ENCODE data around the gene TET2.
A peak's percentile ranks its signal among the peaks of the same experiment; 100 is the strongest.
"Not testable (repeated sequence)": the region's sequence is repeated elsewhere in the genome, so short reads cannot be mapped to it uniquely, and the experiment has no call there.

The TET2 gene

DNA sequence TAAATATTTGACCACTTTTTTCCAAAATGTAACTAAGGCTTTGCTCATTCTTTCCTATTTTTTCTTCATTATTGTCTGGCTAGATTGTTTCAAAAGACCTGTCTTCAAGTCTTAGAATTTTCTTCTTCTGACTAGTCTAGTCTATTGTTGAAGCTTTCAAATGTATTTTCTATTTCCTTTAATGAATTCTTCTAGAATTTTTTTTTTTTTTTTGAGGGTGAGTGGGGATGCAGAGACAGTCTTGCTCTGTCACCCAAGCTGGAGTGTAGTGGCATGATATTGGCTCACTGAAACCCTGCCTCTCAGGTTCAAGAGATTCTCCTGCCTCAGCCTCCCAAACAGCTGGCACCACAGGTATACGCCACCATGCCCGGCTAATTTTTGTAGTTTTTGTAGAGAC is 141.4 kb downstream of the TET2 start:
- DNase-seq (ENCODE audit: low read depth, low spot score), result no peak

DNA sequence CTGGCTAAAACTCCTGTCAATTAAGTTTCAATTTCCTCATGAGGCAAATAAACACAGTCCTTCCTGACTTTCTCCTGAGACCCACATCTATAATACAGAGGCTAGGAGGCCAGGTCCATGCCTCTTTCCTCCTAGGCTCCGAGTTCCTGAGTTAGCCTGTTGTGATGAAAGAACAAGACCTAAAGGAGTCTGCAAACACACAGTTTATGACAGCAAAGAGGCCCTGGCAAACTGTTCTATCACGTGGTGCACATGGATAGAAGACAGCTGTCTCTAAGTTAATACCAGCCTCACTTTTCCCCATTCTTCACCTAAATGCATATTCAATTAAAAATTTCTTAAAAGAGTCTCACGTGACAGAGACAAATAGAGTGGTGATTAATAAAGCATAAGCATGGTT is 145.2 kb downstream of the TET2 start:
- no peak for DNase-seq (ENCODE audit: low read depth, low spot score)

DNA sequence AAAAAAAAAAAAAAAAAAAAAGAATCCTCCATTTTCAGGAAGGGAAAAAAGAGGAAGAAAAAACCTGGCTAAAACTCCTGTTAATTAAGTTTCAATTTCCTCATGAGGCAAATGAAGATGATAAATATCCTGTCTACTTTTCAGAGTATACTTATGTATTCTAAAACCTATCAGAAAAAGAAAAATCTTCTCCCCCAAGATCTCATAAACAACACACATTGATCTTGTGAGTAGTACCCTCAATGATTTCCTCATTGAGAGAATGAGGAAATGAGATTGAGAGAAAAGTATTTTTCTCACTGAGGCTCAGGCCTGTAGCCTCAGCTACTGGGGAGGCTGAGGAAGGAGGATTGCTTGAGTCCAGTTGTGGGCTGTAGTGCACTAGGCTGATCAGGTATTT is 146.7 kb downstream of the TET2 start:
- DNase-seq (ENCODE audit: low read depth, low spot score), result no peak

DNA sequence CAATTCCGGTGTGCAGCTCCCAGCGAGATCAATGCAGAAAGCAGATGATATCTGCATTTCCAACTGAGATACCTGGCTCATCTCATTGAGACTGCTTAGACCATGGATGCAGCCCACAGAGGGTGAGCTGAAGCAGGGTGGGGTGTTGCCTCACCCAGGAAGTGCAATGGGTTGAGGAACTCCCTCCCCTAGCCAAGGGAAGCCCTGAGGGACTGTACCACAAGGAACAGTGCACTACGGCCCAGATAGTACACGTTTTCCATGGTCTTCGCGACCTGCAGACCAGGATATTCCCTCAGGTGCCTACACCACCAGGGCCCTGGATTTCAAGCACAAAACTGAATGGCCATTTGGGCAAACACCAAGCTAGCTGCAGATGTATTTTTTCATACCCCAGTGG is 150.0 kb downstream of the TET2 start:
- DNase-seq (ENCODE audit: low read depth, low spot score), result no peak

DNA sequence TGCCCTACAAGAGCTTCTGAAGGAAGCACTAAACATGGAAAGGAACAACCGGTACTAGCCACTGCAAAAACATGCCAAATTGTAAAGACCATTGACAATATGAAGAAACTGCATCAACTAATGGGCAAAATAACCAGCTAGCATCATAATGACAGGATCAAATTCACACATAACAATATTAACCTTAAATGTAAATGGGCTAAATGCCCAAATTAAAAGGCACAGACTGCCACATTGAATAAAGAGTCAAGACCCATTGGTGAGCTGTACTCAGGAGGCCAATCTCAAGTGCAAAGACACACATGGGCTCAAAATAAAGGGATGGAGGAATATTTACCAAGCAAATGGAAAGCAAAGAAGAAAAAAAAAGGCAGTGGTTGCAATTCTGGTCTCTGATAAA is 152.4 kb downstream of the TET2 start:
- DNase-seq (ENCODE audit: low read depth, low spot score), result not testable (repeated sequence)

DNA sequence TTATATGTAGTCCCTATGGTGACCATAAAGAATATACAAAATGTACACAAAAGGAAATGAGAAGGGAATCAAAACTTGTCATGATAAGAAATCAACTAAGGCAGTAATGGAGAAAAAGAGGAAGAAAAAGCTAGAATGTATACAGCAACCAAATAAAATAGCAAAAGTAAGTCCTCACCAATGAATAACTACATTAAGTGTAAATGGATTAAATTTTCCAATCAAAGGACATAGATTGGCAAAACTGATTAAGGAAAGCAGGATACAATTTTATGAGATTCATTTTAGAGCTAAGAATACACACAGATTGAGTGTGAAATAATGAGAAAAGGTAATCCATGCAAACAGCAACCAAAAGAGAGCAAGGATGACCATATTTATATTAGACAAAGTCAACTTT is 157.4 kb downstream of the TET2 start:
- no peak for DNase-seq (ENCODE audit: low read depth, low spot score)

DNA sequence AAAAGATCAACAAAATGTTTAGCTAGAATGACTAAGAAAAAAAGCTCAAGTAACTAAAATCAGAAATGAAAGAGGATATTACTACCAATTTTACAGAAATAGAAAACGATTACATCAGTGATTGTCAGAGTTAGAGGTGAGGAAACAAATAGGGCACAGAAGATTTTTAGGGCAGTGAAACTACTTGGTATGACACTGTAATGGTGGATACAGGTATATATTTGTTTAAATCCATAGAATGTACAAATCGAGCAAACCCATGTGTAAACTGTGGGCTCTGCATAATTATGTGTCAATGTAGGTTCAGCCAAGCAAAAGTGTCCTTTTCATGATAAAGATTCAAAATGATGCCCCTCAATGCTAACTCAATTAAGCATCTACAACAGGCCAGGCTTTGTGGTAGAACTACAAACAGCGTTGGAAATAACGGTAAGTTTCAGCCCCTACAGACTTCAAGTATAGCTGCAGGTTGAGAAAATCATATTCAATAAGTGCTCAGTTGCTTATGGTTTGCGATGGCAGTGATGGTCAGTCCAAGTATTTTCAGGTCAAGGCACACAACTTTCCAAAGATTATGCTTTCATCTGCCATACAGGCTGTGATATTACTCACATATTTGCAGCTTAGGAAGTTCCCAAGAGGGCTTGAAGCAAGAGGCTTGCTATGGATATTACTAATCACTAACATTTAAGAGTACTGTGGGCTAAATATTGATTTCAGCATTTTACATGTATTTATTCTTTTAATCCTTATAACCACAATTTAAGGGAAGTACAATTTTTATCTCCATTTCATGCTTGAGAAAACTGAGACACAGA is 158.6 kb downstream of the TET2 start:
- no peak for DNase-seq (ENCODE audit: low read depth, low spot score)

DNA sequence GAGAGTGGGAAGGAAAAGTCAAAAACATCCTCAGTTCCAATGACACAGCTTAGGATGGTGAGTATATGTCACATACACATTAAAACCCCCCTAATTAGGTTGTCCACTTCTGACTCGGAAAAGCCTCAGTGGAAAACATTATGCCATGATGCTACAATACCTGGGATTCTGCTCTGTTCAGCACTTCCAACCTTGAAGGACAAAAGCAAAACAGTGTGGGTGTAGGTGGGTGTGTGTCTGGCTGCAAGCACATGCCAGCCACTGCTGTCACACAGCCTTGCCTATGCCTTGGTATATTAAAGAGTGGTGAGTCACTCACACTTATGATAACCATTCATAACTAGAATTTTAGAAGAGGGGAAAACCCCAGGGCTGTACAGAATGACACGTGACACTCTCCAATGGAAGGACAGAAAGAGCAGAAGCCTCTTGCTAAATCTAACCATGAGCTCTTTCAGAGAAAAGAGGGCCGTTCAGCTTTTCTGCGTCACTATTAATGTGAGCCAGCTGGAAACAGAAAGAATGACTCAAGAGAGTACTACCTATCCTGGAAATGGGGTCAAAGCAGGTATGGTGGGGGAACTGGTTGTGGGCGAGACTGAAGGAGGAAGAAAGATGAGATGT is 159.6 kb downstream of the TET2 start:
- peak; percentile 7 for DNase-seq (ENCODE audit: low read depth, low spot score)

DNA sequence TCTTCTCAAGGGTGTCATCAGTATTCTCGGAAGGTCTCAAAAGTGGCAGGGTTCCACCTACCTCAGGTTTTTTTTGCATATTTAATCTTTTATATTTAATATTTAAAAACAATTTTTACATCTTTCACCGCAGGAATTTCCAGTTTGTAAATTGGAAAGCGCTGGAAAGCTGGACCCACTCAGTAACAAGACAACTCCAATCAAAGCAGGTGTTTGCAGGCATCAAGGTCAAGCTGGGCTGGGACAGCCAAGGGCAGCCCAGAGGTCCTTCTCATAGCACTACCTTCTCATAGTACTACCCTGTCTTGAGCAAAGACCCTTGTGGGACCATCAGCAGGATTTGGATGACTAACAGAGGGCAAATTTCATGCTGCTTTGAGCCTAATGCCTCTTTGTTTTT is 160.1 kb downstream of the TET2 start:
- no peak for DNase-seq (ENCODE audit: low read depth, low spot score)

DNA sequence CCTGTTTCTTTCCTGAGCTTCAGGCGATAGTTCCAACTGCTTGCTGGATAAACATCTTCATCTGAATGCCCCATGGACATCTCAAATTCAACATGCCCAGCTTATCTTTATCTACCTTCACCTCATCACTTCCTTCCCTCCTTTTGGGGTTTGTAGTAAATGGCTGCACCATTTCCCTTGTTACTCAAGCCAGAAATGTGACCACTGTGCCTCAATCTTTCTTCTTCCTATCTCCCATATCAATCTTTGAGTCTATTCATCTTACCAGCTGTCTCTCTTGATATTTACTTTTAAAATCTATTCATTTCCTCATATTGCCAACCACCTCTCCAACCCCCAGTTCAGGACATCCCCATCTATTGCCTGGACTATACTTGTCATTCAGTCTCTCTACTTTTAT is 171.8 kb downstream of the TET2 start:
- DNase-seq (ENCODE audit: low read depth, low spot score), result no peak

DNA sequence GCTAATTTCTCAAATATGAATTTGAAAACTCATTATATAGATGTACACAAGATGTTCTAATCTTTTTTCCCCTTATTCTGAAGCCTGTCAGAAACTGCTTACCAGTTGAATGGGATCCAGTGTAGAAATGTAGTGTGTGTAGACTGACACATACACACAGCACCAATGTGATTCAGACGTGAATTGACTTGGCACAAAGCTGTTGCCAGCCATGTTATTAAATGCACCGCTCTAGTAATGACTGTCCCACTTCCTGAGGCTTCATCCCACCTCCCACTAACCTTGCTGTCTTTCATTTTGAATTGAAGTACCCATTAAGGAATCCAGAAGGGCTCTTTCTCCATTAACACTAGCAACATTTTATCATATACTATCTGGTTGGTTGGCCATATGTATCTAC is 180.5 kb downstream of the TET2 start:
- DNase-seq (ENCODE audit: low read depth, low spot score), result no peak

DNA sequence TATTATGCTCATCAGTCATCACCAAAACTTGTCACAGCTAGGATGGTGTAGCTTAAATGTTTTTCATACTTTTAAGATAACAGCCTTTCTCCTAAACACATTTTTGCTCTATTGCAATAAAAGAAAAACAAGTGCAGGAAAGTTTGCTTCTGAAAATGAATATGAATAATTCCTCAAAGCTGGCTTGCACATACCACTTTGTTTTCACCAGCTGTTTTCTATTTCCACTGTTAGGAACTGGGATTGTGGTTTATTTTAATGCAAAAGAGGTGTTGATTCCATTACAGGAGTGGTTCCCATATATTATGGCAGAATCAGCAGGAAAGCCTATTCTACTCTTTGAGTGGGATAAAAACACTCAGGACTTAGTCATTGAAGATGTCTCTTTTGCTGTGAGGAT is 181.3 kb downstream of the TET2 start:
- DNase-seq (ENCODE audit: low read depth, low spot score), result no peak

DNA sequence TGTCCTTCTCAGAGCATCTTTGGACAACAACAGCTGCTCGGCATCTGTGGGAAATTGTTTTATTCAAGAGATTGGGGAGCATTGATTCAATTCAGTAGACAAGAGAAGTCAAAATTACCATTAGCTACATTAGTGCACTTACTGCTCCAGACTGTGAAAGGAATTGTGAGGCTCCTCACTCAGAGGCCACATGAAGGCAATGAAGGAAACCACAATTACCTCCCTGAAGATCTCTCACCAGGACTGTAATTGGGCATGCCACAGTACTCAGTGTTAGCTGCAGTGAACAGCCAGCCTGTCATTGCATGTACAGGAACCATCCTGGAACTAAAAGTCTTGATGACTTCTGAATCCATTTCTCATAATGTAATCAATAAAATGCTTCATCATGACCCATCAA is 182.4 kb downstream of the TET2 start:
- DNase-seq (ENCODE audit: low read depth, low spot score), result no peak

Measured in activated naive CD8-positive, alpha-beta T cell treated with anti-CD3 and anti-CD28 coated beads, Interleukin-2, amount 50 U/mL, for 16 hours (primary cell).